DMS53 treated with DMSO at 0.1 percent for 48 hours (cell line): ENCODE data around the gene FNBP1.

Experiments used
- DNase-seq: peaks from one replicate; lab custom pipeline; 2025; ENCODE audit not compliant: unreplicated experiment; lab: John Stamatoyannopoulos, UW

The FNBP1 gene

DNA sequence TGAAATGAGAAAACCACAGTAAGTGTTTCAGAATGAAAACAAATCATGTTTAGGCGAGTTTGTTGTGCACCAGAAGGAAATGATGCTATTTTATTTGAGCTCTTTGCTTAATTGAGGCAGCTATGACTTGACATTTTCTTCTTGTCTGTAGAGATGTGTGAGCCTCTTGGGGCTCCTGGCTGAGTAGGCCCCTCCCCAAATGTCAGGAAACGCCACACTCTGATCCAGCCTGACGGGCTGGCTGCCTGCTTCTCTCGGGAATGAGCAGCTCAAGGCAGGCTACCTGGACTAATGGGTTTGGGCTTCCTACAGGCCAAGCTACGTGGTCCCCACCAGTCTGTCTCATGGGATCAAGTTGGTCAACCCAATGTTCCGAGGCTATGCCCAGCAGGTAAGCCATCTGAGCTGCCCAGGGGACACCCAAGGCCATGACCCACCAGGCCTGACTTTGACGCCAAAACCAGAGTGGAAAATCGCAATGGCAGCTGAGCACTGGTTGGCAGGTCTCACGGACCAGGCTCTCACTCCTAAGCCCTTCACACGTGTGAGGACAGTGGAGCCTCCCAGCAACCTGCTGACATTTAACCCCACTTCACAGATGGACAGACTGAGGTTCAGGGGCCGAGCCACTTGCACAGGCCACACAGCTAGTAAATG is 177.9 kb downstream of the FNBP1 start:
- no peak for DNase-seq

GRCh38 chr9:129863059-129863690 is 179.8 kb downstream of the FNBP1 start:
- no peak for DNase-seq

DNA sequence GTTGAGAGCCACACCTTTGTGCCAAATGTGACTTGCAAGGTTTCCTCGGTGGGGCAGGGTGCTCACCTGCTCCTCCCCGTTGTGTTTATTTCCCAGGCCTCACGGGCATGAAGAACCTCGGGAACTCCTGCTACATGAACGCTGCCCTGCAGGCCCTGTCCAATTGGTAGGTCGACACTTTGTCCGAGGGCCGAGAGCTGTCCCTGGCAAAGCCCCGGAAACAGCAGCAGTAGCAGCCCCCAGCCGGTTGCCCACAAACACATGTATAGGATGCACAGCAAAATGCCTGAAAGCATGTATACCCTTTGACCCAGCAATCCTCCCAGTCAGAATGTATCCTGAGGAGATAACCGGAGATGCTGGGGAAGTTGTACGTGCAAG is 181.6 kb downstream of the FNBP1 start:
- DNase-seq, result no peak

DNA sequence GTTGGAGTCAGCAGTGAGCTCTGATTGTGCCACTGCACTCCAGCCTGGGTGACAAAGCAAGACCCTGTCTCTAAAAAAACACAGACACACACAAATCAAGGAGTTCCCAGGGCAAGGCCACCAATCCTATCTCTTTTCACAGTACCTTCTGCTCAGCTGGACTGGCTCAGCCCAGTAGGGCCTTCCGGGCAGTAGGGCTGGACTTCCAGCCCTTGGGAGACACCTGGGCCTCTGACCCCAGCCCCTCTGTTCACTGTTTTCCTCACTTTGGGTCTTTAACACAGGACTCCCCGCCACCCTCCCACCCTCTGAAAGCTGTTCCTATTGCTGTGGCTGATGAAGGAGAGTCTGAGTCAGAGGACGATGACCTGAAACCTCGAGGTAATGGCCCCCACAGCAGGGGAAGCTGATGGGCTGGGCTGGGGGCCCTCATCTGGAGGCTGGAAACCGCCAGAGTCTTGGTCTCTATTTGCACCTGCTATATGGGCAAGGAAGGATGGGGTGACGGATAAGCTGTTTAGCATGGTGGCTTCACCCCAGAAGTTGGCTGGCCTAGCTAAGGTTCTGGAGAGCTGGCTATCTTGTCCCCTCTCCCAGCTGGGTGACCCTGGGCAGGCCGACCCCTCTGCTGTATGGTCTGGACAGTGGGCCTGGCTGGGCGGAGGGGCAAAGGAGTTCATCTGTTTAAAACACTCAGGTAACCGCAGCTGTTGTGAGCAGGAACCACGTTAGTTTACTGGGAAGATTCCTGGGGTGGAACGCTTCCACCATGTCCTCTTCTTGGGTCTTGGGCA is 182.1 kb downstream of the FNBP1 start:
- DNase-seq, result no peak

DNA sequence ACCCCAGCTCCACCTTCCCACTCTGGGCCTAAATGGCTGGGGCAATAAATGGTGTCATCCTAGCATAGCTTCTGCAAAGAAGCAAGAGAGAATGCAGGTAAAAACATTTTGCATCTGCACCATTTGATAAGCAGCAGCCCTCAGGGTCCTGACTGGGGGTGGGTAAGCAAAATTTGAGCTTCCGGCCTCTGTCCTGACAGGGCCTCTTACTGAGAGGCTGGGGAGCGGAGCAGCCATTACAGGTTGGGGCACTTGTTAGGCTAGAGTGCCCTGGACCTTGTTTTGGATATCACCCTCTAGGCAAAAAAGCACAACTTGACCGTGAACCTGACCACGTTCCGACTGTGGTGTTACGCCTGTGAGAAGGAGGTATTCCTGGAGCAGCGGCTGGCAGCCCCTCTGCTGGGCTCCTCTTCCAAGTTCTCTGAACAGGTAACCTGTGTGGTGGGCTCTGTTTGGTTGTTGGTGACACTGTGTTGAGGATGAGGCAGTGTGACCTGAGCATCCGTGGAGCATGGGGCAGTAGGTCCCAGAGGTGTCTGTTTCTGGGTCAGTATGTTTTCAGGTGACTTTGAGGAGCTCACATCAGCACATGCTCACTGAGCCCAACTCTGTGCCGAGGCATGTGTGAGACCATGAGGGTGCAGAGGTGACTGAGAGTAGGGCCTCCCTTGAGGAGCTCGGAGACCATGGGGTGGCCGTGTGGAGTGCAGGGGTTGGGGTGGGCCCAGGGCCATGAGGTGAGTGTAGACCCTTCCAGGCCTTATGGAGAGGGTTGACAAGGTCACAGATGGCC is 184.6 kb downstream of the FNBP1 start:
- DNase-seq, result no peak

GRCh38 chr9:129857207-129857606 is 185.8 kb downstream of the FNBP1 start:
- DNase-seq, result no peak

DNA sequence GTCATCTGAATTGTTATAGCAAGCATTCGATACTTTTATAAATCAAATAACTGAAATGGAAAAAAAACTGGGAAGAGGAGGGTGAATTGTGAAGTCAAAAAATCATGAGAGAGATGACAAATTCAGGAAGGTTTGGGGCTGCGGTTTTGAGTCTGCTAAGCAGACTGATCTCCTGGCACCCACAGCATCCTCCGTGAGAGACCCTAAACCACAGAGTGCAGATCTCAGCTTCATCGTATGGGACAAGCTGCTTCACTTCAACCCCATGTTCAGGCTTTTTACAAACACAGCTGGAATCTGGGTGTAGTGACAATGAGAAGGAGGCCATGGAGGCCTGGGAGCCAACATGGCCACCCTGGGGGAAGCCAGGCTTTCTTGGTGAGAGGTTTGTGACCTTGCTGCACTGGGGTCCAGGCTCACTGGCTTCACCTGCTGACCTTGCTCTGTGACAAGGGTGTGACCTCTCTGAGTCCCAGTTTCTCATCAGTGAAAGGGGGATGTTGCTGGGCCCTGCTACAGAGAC is 188.3 kb downstream of the FNBP1 start:
- DNase-seq, result no peak

DNA sequence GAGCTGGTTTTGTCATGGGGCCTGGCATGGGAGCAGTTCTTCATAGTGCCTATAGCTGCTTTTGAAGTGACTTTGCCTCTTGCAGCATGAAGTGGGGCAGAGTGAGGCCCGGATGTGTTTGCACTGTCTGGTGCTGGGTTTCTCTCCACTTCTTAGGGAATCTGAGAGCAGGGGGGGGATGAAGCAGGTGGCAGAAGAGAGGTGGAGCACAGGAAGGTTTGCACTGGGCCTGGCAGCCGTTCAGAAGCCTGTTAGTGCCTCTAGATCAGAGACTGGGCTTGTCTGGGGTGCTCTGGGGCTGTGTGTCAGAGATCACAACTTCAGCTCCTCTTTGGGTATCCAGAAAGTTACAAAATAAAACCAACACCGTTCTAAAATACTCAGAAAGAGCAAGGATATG is 189.4 kb downstream of the FNBP1 start:
- no peak for DNase-seq

DNA sequence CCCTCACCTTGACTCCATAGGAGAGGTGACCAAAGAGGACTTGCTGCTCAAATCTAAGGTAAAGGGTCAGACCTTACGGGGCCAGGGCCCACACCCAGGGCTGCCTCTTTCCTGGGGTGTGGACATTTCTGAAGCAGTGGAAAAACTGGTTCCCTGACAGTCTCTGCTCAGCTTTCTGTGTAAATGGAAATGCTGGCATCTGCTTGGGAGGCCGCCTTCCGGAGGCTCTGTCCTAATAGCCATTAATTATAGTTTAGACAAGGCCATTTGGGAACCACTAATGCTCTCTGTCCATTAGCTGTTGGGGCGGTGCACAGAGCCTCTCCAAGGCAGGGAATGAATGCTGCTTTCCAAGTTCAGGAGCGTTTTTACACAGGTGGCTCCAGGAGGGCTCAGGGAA is 190.4 kb downstream of the FNBP1 start:
- no peak for DNase-seq

GRCh38 chr9:129851821-129852220 is 191.2 kb downstream of the FNBP1 start:
- DNase-seq, result no peak

DNA sequence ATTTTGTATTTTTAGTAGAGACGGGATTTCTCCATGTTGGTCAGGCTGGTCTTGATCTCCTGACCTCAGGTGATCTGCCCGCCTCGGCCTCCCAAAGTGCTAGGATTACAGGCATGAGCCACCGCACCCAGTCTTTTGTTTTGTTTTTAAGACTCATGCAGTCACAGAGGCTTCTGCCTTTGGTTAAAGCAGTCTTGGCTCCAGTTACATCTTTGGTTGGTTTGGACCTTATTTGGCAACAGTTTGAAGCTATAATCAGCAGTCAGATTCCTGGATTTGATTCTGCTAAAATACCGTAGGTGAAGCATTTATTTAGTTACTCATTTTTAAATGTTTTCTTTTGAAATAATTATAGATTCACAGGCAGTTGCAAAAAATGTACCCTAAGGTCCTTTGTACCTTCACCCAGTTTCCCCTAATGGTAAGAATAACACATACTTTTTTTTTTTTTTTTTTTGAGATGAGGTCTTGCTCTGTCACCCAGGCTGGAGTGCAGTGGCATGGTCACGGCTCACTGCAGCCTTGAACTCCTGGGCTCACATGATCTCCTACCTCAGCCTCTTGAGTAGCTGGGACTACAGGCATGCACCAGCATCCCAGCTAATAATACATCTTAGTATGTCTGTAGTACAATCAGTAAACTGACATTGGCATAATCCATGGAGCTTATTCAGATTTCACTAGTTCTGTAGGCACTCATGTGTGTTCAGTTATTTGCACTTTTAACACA is 192.0 kb downstream of the FNBP1 start:
- DNase-seq, result no peak

DNA sequence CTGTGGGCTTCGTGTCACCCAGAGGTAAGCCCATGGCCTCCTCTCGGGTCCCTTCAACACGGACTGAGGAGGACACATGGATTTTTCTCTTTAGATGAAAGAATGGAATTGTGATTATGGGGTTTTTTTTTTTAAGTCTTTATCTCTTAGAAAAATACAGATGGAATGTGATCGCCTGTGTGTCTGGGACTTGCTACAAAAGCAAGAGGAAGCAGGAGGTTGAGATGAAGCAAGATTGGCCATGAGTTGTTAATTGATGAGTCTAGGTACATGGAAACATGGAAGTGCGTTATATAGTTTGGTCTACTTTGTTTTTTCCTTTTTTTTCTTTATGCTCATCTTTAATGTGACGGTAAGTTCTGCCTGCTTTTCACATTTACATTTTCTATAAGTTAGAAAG is 193.1 kb downstream of the FNBP1 start:
- no peak for DNase-seq

DNA sequence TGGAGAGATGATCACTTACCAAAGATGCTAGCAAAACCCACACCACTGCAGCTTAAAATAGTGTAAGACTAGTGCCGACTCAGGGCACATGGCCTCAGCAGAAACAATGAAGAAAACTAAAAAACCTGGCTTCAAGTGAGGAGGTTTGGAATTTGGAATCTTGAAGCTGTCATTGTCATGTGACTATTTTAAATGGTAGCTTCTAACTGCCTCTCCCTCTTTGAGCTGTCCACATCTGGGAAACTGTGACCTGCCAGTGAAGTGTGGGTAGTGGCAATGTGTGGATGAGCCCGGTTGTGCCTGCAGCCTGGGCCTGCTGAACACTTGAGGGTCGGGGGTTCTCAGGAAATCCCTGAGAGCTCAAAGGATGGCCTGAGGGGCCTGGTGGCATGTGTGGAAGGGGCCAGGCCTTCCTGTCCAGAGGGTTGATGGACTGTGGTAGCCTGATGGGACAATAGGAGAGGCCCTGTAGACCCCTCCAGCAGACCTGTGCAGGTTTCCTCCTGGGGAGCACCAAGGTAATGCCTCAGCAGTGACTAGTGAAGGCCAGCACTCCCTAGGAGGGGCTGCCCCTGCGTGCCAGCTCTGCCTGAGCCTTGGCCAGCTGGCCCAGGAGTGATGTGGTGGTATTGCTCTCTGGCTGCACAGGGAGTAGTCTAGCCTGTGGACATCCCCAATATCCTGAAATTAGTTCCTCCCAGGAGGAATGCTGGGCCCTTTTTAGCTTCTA is 194.1 kb downstream of the FNBP1 start:
- no peak for DNase-seq

DNA sequence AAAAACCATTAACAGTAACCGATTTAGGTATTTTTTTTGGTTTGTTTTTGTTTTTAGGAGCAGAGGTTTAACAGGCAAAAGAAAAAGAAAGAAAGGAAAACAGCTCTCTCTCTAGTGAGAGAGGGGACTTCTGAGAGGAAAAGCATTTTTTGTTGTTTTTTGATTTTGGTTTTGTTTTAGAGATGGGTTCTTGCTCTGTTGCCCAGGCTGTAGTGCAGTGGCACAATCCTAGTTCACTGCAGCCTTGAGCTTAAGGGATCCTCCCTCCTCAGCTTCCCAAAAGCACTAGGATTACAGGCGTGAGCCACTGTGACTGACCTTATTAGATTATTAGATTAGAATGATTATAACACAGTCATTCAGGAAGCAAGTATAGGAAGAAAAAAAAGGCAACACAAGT is 197.6 kb downstream of the FNBP1 start:
- DNase-seq, result no peak

DNA sequence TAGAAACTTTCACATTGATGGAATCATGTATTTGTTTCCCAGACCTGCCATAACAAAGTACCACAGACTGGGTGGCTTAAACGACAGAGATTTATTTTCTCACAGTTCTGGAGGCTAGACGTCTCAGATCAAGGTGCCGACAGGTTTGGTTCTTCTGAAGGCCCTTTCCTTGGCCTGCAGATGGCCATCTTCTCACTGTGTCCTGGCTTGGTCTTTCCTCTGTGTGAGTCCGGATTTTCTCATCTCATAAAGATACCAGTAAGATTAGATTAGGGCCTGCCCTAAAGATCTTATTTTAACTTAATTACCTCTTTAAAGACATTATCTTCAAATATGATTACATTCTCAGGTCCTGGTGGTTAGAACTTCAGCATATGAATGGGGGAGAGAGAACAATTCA is 201.9 kb downstream of the FNBP1 start:
- DNase-seq, result no peak

- peak; percentile 95 for DNase-seq
Measured at GRCh38 chr9:129840034-129840433, 203.0 kb downstream of the FNBP1 start.

DNA sequence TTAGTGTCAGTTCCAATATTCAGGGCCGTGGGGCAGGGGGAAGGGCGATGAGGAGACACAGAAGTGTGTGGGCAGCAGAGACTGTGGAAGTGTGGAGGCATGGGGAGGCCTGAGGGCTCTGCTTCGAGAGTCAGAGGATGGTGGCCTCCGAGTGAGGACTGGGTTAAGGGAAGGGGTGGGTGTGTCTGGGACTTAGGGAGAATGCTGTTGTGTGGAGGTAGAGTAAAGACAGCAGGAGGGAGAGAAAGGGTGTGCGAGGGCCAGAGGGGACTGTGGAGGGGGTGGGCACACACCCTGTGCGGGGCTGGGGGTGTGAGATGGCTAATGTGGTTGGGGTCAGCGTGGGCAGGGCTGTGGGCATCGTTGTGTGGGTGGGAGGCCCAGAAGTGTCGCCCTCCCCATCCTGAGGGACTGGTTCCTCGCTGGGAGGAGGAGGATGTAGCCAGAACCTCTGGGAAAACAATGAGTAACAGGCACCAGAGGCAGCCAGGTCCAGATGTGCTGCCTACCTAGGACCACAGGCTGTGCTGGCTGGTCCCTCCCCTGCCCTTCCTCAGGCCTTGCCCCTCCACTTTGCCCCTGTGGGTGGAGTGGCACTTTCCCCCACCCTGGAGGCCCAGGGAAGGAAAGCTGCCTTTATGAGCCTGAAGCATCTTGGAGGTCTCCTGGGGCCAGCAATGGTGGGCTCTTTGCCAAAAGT is 203.5 kb downstream of the FNBP1 start:
- peak; percentile 70 for DNase-seq

DNA sequence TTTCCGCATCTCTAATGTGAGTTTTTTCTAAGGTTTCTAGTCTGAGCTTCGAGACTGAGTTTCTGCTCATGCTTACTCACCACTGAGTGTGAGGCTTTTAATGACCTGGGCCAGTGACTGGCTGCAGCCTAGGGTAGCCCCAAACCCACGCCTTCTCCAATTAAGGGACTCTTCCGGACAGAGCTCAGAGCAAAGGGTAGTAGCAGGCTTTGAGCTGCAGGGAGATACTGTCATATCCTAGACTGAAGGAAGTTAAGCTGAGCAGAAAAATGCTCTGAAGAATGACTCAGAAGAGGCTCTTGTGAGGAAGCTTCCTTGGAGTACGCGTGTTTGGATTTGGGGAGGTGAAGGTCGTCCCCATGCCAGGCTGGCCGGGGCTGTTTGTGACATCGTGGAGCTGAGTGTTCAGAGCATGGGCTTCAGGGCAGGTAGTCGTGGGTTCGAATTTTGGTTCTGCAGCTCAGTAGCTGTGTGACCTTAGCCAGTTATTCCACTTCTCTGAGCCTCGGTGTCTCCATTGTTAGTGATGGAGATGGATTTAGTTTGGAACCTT is 204.2 kb downstream of the FNBP1 start:
- no peak for DNase-seq
